Osteoblast (primary cell): ENCODE results near the gene HTR1D. TPM values are rescaled to one million over a fixed set of nuclear protein-coding genes. Genes with fewer than 3 reads are reported as not detected.

Experiments used
- DNase-seq: peaks from one replicate; pipeline ENCODE4 v3.0.0; 2011; ENCODE audit warnings: low spot score, mixed read lengths; ENCODE audit not compliant: insufficient read length; ENCODE audit errors: missing footprints
- H2AFZ ChIP-seq: 2 replicates; pipeline ENCODE4 v1.6.0; 2011; ENCODE audit warnings: mild to moderate bottlenecking, low read length
- H3K27ac ChIP-seq: 2 replicates; pipeline ENCODE4 v1.5.1; 2011; ENCODE audit warnings: mild to moderate bottlenecking, low read depth, low read length, moderate library complexity
- H3K27me3 ChIP-seq: 2 replicates; pipeline ENCODE4 v1.6.0; 2012; ENCODE audit warnings: mild to moderate bottlenecking, control low read depth, inconsistent platforms, low read length, moderate library complexity; ENCODE audit not compliant: insufficient read depth
- H3K36me3 ChIP-seq: 2 replicates; pipeline ENCODE4 v1.5.1; 2011; ENCODE audit warnings: mild to moderate bottlenecking, low read length, control low read depth, moderate library complexity; ENCODE audit not compliant: insufficient read depth
- H3K4me1 ChIP-seq: 2 replicates; pipeline ENCODE4 v1.5.1; 2011; ENCODE audit warnings: mild to moderate bottlenecking, low read length, control low read depth, moderate library complexity; ENCODE audit not compliant: insufficient read depth
- H3K4me2 ChIP-seq: 2 replicates; pipeline ENCODE4 v1.6.0; 2011; ENCODE audit warnings: mild to moderate bottlenecking, low read length; ENCODE audit not compliant: insufficient read depth
- H3K4me3 ChIP-seq: fragments of 200-600 bp; sonication (generic); 3 replicates; pipeline ENCODE4 v1.5.1; 2012; ENCODE audit warnings: mild to moderate bottlenecking, low read length, inconsistent platforms; ENCODE audit not compliant: insufficient read depth
- H3K79me2 ChIP-seq: 2 replicates; pipeline ENCODE4 v1.6.0; 2012; ENCODE audit warnings: mild to moderate bottlenecking, low read length, control low read depth, inconsistent platforms; ENCODE audit not compliant: insufficient read depth
- H3K9me3 ChIP-seq: 2 replicates; pipeline ENCODE4 v1.5.1; 2011; ENCODE audit warnings: low read depth, low read length, control low read depth
- H4K20me1 ChIP-seq: 2 replicates; pipeline ENCODE4 v1.6.0; 2012; ENCODE audit warnings: mild to moderate bottlenecking, low read length, control low read depth; ENCODE audit not compliant: insufficient read depth
- CTCF ChIP-seq: IDR thresholded peaks from 2 replicates; pipeline ENCODE4 v1.5.1; 2011; ENCODE audit warnings: mild to moderate bottlenecking, low read depth, low read length, moderate library complexity; ENCODE audit errors: extremely low read depth
- total RNA-seq: library from RNA; depleted of rRNA; stranded (reverse); fragments of >200 nt; gene quantifications from 2 replicates; pipeline ENCODE4 v1.2.3, GENCODE V29; 2012

HTR1D gene
- total RNA-seq, 1 donor = under 0.01 TPM

GRCh38 chr1:23152966-23153684 lies 64.2 kb downstream of the HTR1D start:
- Histone ChIP-seq H3K4me1 (peaks cover 4% of the 10 kb centered on the region), H4K20me1 (peaks cover 61% of the 10 kb centered on the region)
- no peak for DNase-seq

GRCh38 chr1:23150742-23151141 lies 66.6 kb downstream of the HTR1D start:
- Histone ChIP-seq H3K36me3 (no peaks in the 10 kb centered on the region), H3K4me3 (no peak overlapping the region), H3K27ac (no peak overlapping the region), H3K4me2 (no peak overlapping the region), H4K20me1 (peaks cover 46% of the 10 kb centered on the region), H3K79me2 (peaks cover 95% of the 10 kb centered on the region), H3K27me3 (no peaks in the 10 kb centered on the region), H2AFZ (no peak overlapping the region), H3K4me1 (peaks cover 4% of the 10 kb centered on the region), H3K9me3 (no peaks in the 10 kb centered on the region)
- no peak for TF ChIP-seq CTCF
- no peak for DNase-seq

More at GRCh38 chr1:23152966-23153684, 64.2 kb downstream of the HTR1D start:
- H3K4me3 ChIP-seq = no peak overlapping the region
- TF ChIP-seq CTCF = no peak
- H3K27ac ChIP-seq = no peak overlapping the region
- no peaks in the 10 kb centered on the region for H3K9me3 ChIP-seq
- H3K36me3 ChIP-seq = no peaks in the 10 kb centered on the region
- H3K27me3 ChIP-seq = no peaks in the 10 kb centered on the region
- H3K79me2 ChIP-seq = peaks cover 97% of the 10 kb centered on the region
- no peak overlapping the region for H2AFZ ChIP-seq
- H3K4me2 ChIP-seq = no peak overlapping the region

- Histone ChIP-seq H3K4me1 (peaks cover 4% of the 10 kb centered on the region), H2AFZ (no peak overlapping the region), H3K36me3 (no peaks in the 10 kb centered on the region), H3K79me2 (peaks cover 95% of the 10 kb centered on the region), H4K20me1 (peaks cover 39% of the 10 kb centered on the region), H3K27ac (no peak overlapping the region), H3K4me3 (no peak overlapping the region), H3K27me3 (no peaks in the 10 kb centered on the region), H3K9me3 (no peaks in the 10 kb centered on the region), H3K4me2 (no peak overlapping the region)
- no peak for TF ChIP-seq CTCF
- no peak for DNase-seq
Measured at GRCh38 chr1:23150125-23150524, 67.2 kb downstream of the HTR1D start.

- H3K9me3 ChIP-seq = no peaks in the 10 kb centered on the region
- no peaks in the 10 kb centered on the region for H3K27me3 ChIP-seq
- no peak overlapping the region for H3K27ac ChIP-seq
- no peak overlapping the region for H3K4me3 ChIP-seq
- H4K20me1 ChIP-seq = peaks cover 37% of the 10 kb centered on the region
- H3K36me3 ChIP-seq = no peaks in the 10 kb centered on the region
- H2AFZ ChIP-seq = no peak overlapping the region
- DNase-seq = no peak
- H3K4me1 ChIP-seq = peaks cover 4% of the 10 kb centered on the region
- no peak overlapping the region for H3K4me2 ChIP-seq
- TF ChIP-seq CTCF = no peak
- peaks cover 96% of the 10 kb centered on the region for H3K79me2 ChIP-seq
Measured at GRCh38 chr1:23149114-23149513, 68.2 kb downstream of the HTR1D start.
